Activated CD4-positive, alpha-beta T cell treated with anti-CD3 and anti-CD28 coated beads for 48 hours (primary cell): ENCODE measurements around the gene NMUR1.
A peak's percentile ranks its signal among the peaks of the same experiment; 100 is the strongest.

Experiments
- DNase-seq: peaks from one replicate; pipeline ENCODE4 v3.0.0-alpha.2; 2020

Gene NMUR1

GRCh38 chr2:231525248-231526163 lies 4.7 kb downstream of the NMUR1 start:
- no peak for DNase-seq

- no peak for DNase-seq
Observed at GRCh38 chr2:231524477-231525247, 5.6 kb downstream of the NMUR1 start.

DNA sequence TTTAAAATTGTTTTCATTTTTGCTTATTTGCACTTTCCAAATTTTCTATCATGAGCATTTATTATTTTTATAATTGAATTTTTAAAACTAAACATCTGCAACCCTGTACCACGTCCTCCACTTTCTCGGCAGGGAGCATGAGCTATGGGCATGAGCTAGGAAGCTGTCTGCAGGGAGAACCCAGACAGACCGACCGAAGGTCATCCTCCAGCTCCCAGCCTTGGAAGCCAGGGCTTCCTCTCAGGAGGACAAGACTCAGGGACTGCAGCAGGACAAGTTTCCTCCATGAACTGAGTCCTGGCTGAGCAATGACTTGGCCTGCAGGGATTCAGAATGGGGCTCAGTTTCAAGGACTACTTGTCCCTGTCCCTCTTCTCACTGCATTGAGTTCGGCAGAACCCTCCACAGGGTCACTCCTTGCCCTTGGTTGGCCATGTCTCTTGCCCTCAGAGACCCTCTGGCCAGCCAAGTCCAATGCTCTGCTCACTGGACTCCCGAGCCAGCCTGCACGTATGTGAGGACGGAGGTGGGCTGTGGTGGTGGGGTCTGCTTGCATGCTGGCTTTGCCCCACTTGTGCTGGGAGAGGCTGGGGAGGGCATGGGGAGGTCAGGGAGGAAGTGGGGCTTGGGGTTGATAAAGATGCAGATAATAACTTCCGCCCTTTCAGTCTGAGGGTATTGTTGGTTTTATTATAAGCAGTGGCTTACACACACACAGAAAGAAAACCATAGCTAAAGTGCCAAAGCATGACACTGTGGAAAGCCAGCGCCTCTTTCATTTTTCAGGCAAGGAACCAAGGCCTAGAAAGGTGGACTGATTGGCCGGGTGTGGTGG lies 6.6 kb downstream of the NMUR1 start:
- DNase-seq = no peak

DNA sequence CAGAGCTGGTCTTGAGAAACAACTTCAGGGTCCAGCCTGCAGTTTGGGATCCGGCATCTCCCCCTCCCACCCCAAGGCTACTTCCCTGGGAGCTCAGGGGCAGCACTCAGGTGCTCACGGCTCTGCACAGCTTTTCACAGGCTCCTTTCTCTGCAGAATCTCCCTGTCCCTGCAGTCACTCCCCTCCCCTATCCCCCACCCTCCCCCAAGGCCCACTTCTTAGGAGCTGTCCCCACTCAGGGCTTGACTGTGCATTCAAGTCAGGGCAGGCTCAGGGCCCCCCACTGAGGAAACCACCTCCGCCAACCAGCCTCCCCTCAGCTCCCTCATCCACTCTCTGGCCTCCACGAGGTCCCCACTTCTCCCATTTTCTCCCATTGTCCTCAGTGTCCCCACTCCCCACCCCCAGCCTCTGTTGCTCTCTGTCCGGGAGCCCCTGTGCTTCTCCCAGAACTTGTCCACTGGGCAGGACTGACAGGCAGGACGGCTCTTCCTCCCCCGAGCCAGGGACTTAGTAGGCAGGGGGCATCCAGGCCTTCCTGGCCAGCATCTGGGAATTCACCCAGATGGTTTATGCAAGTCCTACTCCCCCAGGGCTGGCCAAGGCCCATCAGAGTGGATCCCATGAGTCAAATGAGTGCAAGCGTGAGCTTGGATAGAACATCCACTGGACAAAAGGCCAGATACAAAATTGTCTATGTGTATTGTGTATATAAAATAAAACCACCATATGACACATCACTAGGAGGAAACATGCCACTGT lies 7.6 kb downstream of the NMUR1 start:
- DNase-seq = no peak

DNA sequence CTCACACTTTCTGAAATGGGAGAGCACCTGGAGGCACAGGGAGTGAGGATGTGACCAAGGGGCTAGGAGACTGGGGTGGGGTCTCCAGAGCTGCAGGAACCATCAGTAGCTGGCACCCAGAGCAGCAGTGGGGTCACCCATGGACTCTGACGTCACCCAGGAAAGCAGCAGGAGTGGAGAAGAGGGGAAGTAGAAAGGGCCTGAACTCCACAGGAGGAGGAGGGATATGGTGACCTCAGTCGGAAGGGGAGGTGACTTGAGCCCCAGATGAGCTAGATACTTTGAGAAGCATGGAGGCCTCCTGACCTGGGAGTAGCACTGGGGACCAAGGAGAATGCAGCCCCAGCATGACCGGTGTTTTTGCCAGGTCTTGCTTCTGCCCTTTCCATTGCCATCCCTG lies 8.8 kb downstream of the NMUR1 start:
- no peak for DNase-seq

GRCh38 chr2:231519975-231520555 lies 10.2 kb downstream of the NMUR1 start:
- DNase-seq = no peak

GRCh38 chr2:231518771-231519170 lies 11.5 kb downstream of the NMUR1 start:
- no peak for DNase-seq

GRCh38 chr2:231515603-231516002 lies 14.6 kb downstream of the NMUR1 start:
- no peak for DNase-seq

DNA sequence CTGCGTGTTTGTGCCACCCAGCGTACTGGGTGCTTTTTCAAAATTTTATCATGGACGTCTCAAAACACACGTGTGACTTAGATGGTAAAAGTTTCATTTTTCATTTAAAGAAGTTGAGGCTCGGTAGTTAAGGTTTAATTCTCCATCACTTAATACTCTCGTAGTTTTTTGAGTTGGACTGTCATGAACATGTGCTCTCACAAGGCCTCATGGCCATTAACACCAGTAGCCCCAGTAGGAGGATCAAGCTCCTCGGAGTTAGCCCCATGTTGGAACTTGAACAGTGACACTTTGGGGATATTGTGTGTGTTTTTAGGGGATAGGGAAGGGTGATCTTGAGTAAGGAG lies 15.3 kb downstream of the NMUR1 start:
- no peak for DNase-seq

DNA sequence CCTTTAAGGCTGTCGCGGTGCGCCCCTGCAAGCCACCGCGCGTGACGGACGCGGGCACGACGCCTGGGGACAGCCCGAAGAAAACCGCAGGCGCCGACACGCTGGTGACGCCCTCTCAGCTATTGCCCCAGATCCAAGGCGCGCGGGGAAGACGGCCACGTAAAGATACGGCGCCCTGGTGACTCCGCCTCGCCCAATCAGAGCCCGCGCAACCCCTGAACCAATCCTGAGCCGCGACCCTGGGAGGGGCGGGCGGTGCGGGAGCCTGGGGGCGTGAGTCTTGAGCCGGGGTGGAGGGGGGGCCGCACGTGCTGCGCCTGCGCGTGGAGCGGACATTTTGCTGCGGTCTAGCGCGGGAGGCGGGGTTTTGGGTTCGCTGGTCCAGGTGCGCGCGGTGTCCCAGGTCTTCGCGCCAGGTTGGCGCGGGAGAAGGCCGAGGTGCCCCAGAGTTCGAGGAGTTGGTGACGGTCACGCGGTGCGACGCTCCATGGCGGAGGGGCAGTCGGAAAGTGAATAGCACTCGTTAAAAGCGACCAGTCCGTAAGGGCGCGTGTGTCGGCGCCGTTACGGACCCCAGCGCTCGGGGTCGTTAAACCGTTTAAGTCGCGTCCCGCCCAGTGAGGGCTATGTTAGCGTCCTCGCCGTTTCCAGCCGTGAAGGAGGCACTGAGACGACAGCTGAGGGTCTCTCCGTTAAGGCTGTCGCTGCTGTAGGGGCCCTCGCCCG lies 15.9 kb downstream of the NMUR1 start:
- peak; percentile 99 for DNase-seq

GRCh38 chr2:231513746-231514224 lies 16.5 kb downstream of the NMUR1 start:
- DNase-seq = no peak

DNA sequence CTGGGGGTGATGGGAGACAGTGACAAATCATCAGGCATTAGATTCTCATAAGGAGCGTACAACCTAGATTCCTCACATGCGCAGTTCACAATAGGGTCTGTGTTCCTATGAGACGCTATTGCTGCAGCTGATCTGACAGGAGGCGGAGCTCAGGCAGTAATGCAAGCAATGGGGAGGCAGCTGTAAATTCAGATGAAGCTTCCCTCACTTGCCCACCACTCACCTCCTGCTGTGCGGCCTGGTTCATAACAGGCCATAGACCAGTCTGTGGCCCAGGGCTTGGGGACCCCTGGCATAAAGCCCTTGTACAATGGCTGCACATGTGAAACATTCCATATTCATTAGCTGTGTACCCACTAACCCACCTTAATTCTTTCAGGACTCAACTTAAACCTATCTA lies 18.0 kb downstream of the NMUR1 start:
- DNase-seq = no peak

DNA sequence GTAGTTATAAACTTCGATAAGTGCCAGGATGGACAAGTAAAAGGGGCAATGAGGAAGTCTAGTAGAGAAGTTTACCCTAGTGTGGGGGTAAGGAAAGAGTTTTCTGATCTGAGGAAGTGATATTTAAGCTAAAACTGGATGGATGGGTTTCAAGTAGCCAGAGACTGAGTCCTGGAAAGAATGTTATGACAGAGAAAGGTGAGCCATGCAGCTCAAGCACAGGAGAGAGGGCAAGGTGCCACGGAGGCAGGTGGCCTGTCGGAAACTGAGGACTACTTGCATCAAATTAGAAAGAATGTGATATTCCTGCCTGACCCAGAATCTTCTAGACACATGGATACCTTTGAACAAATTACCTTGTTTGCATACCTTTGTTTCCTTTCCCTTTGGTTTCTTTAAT lies 26.5 kb downstream of the NMUR1 start:
- DNase-seq = no peak

- no peak for DNase-seq
Observed at GRCh38 chr2:231502596-231502995, 27.6 kb downstream of the NMUR1 start.

GRCh38 chr2:231497651-231498050 lies 32.6 kb downstream of the NMUR1 start:
- DNase-seq = no peak

DNA sequence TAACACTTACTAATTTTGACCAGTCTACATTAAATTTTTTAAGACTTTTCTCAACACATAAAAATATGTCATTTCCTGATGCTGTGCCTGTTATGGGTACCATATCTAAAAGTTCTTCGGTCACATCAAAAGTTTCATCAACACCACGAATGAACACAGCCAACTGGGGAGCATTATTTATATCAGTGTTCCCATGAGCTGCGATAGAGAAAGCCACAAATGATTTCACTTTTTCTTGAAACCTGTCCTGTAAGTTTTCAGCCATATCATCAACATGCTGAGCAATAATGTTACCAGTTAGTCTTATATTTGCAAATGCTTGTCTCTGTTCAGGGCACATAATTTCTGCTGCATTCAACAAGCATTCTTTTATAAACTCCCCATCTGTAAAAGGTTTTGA lies 35.6 kb downstream of the NMUR1 start:
- DNase-seq = no peak

- DNase-seq = no peak
Observed at GRCh38 chr2:231490801-231491200, 39.4 kb downstream of the NMUR1 start.

- peak; percentile 53 for DNase-seq
Observed at GRCh38 chr2:231489990-231490389, 40.3 kb downstream of the NMUR1 start.

DNA sequence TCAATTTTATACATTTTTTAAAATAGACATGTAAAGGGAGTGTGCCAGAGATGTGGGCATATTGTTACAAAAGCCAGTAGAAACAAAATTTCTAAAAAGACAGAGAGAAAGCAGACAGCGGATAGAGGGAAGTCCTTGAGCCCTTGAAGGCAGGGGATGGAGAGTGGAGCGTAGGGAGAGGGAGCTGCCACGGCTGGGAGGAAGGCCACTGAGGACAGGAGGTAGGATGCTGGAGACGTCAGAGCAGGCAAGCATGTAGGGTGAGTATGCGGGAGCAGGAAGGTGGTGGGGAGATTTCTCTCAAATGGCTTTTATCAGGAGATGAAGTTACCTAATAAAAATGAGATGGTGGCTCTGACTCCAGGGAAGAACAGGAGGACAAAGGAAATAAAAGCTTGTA lies 41.9 kb downstream of the NMUR1 start:
- DNase-seq = no peak

DNA sequence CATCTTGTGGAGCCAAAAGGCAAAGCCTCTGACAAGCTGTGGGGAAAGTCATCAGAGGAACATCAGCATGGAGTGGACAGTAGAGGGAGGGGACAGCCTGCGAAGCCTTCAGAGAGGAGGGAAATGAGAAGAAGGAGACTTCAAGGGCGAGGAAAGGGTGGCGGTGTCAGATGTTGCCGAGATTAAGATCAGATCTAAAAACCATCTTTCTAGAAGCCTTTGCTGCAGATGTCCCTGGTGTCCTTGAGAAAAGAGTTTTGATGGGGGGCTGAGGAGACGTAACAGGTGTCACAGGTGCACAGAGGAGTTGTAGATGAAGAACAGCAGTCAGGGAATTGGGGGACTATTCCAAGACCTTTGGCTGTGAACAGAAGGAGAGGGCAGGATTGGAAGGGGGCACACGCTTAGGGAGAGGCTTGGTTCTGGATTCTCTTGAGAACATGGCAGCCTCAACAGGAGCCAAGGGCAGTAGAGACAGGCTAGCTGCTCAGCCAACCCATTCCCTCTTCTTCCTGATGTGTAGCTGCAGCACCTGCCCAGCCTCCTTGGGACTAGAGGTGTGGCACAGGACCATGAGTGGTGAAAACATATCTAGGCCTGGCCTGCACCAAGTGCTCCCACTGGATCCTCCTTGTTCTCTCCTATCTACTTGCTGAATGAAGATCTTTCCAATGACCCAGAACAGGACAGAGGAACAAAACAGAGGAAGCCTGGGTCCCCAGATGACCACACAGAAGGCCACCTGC lies 43.2 kb downstream of the NMUR1 start:
- no peak for DNase-seq
